B cell (primary cell): ENCODE measurements around the gene THBS3. TPM values are rescaled to one million over a fixed set of nuclear protein-coding genes. Genes with fewer than 3 reads are reported as not detected.
"Not testable (repeated sequence)": the region's sequence is repeated elsewhere in the genome, so short reads cannot be mapped to it uniquely, and the experiment has no call there.

Experiments
- ATAC-seq: fragments of 200-7000 bp; cut with Tn5 transposase; one replicate; pipeline ENCODE4 v1.10.0; 2021; ENCODE audit warnings: low read depth, mild to moderate bottlenecking, moderate number of reproducible peaks, moderate library complexity
- CTCF ChIA-PET: fragments of 350-600 bp; sonication (Branson Sonifier 250); formaldehyde crosslinking; loops from one replicate; lab custom pipeline; 2021; ENCODE audit warnings: antibody characterized with exemption, inconsistent platforms; lab: Charles Lee
- POLR2A ChIA-PET: fragments of 350-600 bp; sonication (Branson Sonifier 250); formaldehyde crosslinking; loops from one replicate; lab custom pipeline; 2021; ENCODE audit warnings: antibody characterized with exemption; lab: Charles Lee
- DNase-seq: peaks from one replicate; pipeline ENCODE4 v3.0.0; 2013
- H2AFZ ChIP-seq: 2 replicates; pipeline ENCODE4 v1.6.1; 2012; ENCODE audit warnings: mild to moderate bottlenecking, low read depth, low read length; ENCODE audit not compliant: insufficient read depth, poor library complexity, severe bottlenecking
- H3K27ac ChIP-seq, 2 donors: 1 replicate in 1 of 2; 2 replicates in 1 of 2; pipeline ENCODE4 v1.5.1; 2012 to 2013; ENCODE audit warnings: low read length in 2 of 2, mild to moderate bottlenecking in 2 of 2, moderate library complexity in 1 of 2
- H3K27me3 ChIP-seq, 4 experiments: fragments of 200-600 bp in 1 of 4; sonication (generic) in 1 of 4; replicated peaks in 1 of 4; 1 replicate in 2 of 4; 2 replicates in 2 of 4; pipeline versions ENCODE4 v1.6.1 to v1.7.0; 2013 to 2016; ENCODE audit warnings: low read length in 3 of 4, mild to moderate bottlenecking in 2 of 4, mixed read lengths in 1 of 4, moderate library complexity in 1 of 4; ENCODE audit not compliant: insufficient read depth in 4 of 4, control insufficient read depth in 3 of 4; ENCODE audit errors: control extremely low read depth in 1 of 4
- H3K36me3 ChIP-seq, 2 experiments: replicated peaks in 1 of 2; 1 replicate in 1 of 2; 2 replicates in 1 of 2; pipeline versions ENCODE4 v1.6.1 to v1.7.1; 2013; ENCODE audit warnings: low read length in 1 of 2; ENCODE audit not compliant: insufficient read depth in 2 of 2, control insufficient read depth in 1 of 2; ENCODE audit errors: control extremely low read depth in 1 of 2, extremely low read depth in 1 of 2
- H3K4me1 ChIP-seq, 2 donors: fragments of 200-600 bp in 1 of 2; sonication (generic) in 1 of 2; 1 replicate in 1 of 2; 2 replicates in 1 of 2; pipeline versions ENCODE4 v1.5.1 to v1.6.1; 2013 to 2017; ENCODE audit warnings: low read length in 2 of 2; ENCODE audit not compliant: control insufficient read depth in 2 of 2, insufficient read depth in 2 of 2
- H3K4me2 ChIP-seq: replicated peaks from 2 replicates; pipeline ENCODE3; 2012; ENCODE audit warnings: mild to moderate bottlenecking, low read depth, low read length; ENCODE audit not compliant: poor library complexity, severe bottlenecking
- H3K4me3 ChIP-seq, 5 experiments: fragments of 200-600 bp in 1 of 5; sonication (generic) in 1 of 5; 1 replicate in 3 of 5; 2 replicates in 2 of 5; pipeline versions ENCODE4 v1.5.1 to v1.7.0; 2011 to 2016; ENCODE audit warnings: low read length in 4 of 5, mild to moderate bottlenecking in 4 of 5, low read depth in 2 of 5, control low read depth in 1 of 5, moderate library complexity in 1 of 5; ENCODE audit not compliant: insufficient read depth in 1 of 5; ENCODE audit errors: control extremely low read depth in 1 of 5, extremely low read depth in 1 of 5
- H3K79me2 ChIP-seq: fragments of 200-600 bp; sonication (generic); one replicate; pipeline ENCODE4 v1.6.0; 2016; ENCODE audit warnings: low read length; ENCODE audit not compliant: control insufficient read depth, insufficient read depth
- H3K9ac ChIP-seq: fragments of 200-600 bp; sonication (generic); 2 replicates; pipeline ENCODE4 v1.6.1; 2017; ENCODE audit warnings: mild to moderate bottlenecking, low read length, moderate library complexity
- H3K9me3 ChIP-seq, 3 donors: one replicate each; pipeline versions ENCODE4 v1.6.1 to v1.7.1; 2013; ENCODE audit warnings: low read length in 2 of 3; ENCODE audit not compliant: control insufficient read depth in 2 of 3, insufficient read depth in 1 of 3; ENCODE audit errors: control extremely low read depth in 1 of 3
- H4K20me1 ChIP-seq: 2 replicates; pipeline ENCODE4 v1.6.0; 2012; ENCODE audit warnings: mild to moderate bottlenecking, low read length; ENCODE audit not compliant: insufficient read depth, control insufficient read depth, poor library complexity, severe bottlenecking
- H3K27ac Mint-ChIP-seq: one replicate; pipeline ENCODE4 v1.8.0; 2021; ENCODE audit warnings: mixed read lengths
- H3K27me3 Mint-ChIP-seq: one replicate; pipeline ENCODE4 v1.8.0; 2021; ENCODE audit warnings: mixed read lengths
- H3K4me1 Mint-ChIP-seq: one replicate; pipeline ENCODE4 v1.8.0; 2021; ENCODE audit warnings: mixed read lengths
- H3K4me3 Mint-ChIP-seq: one replicate; pipeline ENCODE4 v1.8.0; 2021; ENCODE audit warnings: mixed read lengths
- H3K9me3 Mint-ChIP-seq: one replicate; pipeline ENCODE4 v1.8.0; 2022; ENCODE audit warnings: mixed read lengths; ENCODE audit not compliant: insufficient read depth
- WGBS: methylation state at CpG from one replicate; pipeline ENCODE4 v1.1.5; 2013; ENCODE audit warnings: missing lambda C conversion rate; ENCODE audit not compliant: insufficient coverage; 5-methylcytosine and 5-hydroxymethylcytosine counted together
- intact Hi-C: fragments of 100-400 bp; cut with micrococcal nuclease; formaldehyde crosslinking; loops from one replicate; pipeline ENCODE4 v1.10.0; 2022
- polyA plus RNA-seq: library from polyadenylated mRNA; depleted of rRNA; stranded (reverse); fragments of >200 nt; gene quantifications from 2 replicates; pipeline ENCODE4 v1.2.3, GENCODE V29; 2012
- total RNA-seq, 2 donors: library from RNA; stranded (reverse); fragments of 120-200 nt in 1 of 2; gene quantifications; 1 replicate in 1 of 2; 2 replicates in 1 of 2; pipeline versions ENCODE4 v1.2.3 to v1.2.4, GENCODE V29; 2013 to 2022

The THBS3 gene
- total and polyA plus RNA-seq, 2 donors (not counting 1 experiment from before 2014, with no cell fraction given): 28.0 to 28.6 TPM

- H3K27me3 Mint-ChIP-seq, H3K27ac ChIP-seq, H2AFZ ChIP-seq, H3K36me3 ChIP-seq, H3K27me3 ChIP-seq, H3K9me3 Mint-ChIP-seq, H3K4me3 Mint-ChIP-seq, H4K20me1 ChIP-seq, H3K9ac ChIP-seq, intact Hi-C loops, H3K9me3 ChIP-seq, DNase-seq, H3K27ac Mint-ChIP-seq, H3K79me2 ChIP-seq, POLR2A ChIA-PET, H3K4me2 ChIP-seq, ATAC-seq, H3K4me3 ChIP-seq: not testable (repeated sequence)
- peaks cover 19 to 22% of the 10 kb centered on the region in 2 donors for H3K4me1 ChIP-seq
- CTCF ChIA-PET: interaction anchor here (0.6 to 8.7 kb wide), 3 partner anchors 14 to 439 kb away, joined by 3 to 189 read pairs (median 3); no protein-coding TSS in a partner anchor
- WGBS: 96% methylated on average over 5 of the region's 7 CpGs
- peaks cover 17% of the 10 kb centered on the region for H3K4me1 Mint-ChIP-seq
These were observed 4.3 kb upstream of the THBS3 start for GRCh38 chr1:155212051-155212440.

DNA sequence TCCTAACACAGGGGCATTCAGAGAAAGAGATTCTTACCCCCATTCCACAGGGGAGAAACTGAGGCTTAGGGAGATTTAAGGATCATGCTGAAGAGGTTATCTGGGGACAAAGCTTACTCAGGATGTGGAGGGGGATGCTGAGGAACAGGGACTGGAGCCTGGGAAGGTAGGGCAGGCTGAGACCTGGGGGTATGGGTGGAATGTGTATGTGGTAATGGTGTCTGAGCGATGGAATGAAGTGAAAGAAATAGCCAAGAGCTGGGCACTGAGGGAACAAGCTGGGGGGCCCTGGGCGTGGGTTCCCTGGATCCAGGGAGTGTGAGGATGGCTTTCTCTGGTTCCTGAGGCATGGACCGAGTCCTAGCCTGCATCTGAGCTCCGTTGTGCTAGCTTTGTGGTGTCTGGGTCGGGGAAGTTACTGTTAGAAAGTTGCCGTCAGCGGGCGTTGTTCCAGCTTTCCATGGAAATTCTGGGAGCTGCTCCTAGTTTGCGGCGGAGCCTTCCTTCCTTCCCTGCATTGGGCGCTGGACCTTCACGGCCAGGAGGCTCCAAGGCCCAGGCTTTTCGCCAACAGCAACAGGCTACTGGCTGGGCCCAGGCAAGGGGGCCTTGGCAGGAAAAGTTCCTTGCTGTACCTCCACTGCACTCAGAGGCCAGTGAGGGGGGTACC lies 3.8 kb upstream of the THBS3 start:
- 96% methylated on average over 12 of the region's 13 CpGs for WGBS
- H3K4me2 ChIP-seq, H4K20me1 ChIP-seq, H2AFZ ChIP-seq, H3K9ac ChIP-seq, H3K4me3 Mint-ChIP-seq, ATAC-seq, H3K27me3 ChIP-seq, H3K27ac Mint-ChIP-seq, H3K27ac ChIP-seq, intact Hi-C loops, H3K79me2 ChIP-seq, DNase-seq, H3K27me3 Mint-ChIP-seq, H3K36me3 ChIP-seq, H3K9me3 Mint-ChIP-seq, H3K9me3 ChIP-seq, POLR2A ChIA-PET: not testable (repeated sequence)
- CTCF ChIA-PET: interaction anchor here (0.5 to 8.7 kb wide), 3 partner anchors 14 to 348 kb away, joined by 3 to 189 read pairs (median 4); no protein-coding TSS in a partner anchor
- H3K4me1 Mint-ChIP-seq: peaks cover 22% of the 10 kb centered on the region
- peak overlapping the region in 1 of 5 experiments; percentile 61 for H3K4me3 ChIP-seq
- peaks cover 21 to 26% of the 10 kb centered on the region in 2 donors for H3K4me1 ChIP-seq
